Measurements from ENCODE around the gene PIM3. TPM values are rescaled to one million over a fixed set of nuclear protein-coding genes. Genes with fewer than 3 reads are reported as not detected.
"Not testable (repeated sequence)": the region's sequence is repeated elsewhere in the genome, so short reads cannot be mapped to it uniquely, and the experiment has no call there.

PIM3 gene
- total RNA-seq, 1 donor from 2014 or later, result 185 TPM

DNA sequence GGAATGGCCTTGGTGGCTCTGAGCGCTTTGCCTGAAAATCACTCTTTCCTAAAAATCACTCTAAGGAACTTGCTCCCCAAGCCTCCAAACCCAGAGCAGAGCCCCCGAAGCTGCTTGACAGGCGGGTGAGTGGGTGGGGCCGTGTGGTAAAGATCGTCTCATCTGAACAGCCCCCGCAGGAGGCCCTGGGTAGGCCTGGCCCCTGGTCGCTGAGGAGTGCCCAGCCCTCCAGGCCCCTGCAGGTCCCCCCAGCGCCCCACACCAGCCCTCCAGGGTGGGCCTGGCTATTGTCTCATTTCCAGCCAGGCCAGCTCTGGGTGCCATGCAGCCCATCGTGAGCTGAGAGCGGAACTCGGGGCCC lies 17.2 kb upstream of the PIM3 start:
- no peak for DNase-seq (ENCODE audit: low read depth, low spot score)

DNA sequence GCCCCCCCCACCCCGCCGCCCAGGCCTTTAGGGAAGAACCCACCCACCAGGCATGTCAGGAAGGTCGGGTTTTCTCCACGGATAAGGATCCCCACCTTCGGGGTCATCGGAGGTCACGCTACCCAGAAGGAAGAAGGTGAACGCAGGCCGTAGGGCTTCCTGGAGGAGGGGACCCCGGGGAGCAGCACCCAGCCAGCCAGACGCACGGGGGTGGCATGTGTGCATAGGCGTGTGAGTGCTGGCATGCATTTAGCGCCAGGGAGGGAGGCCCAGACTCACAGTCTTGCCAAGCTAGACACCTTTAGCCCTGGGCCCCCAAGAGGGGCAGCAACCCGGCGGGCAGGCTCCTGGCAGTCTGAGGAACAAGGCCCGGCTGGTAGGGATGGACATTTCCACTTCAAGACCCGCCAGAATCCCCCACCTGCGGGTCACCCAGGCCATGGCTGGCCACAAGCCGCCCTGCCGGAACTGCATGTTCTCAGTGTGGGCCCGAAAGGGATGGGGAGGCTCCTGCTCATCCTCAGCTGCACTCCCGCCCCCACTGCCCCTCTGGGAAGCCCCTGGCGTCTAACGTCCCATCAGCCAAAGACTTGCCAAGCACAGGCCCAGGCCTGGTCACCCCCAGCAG lies 16.7 kb upstream of the PIM3 start:
- DNase-seq (ENCODE audit: low read depth, low spot score), result no peak

DNA sequence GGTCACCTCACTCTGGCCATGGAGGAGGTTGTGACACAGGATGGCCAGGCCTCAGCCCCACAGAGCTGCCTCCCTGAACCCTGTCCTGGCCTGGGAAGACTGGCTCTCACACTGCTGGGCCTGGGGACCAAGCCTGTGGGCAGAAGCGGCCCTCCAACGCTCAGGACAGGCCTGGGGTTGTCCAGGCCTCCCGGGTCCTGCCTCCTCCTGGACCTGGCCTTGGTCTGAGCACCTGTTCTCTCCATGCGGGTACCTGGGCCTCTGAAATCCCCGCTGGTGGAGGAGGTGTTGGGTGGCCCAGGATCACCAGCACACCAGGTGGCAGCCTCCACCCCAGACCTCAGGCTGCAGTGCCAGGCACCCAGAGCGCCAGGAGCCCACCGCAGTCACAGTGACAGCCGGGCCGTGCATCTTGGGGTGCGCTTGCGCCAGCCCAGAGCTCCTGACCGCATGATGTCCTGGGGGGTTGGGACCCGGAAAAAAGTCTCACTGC lies 16.1 kb upstream of the PIM3 start:
- no peak for DNase-seq (ENCODE audit: low read depth, low spot score)

DNA sequence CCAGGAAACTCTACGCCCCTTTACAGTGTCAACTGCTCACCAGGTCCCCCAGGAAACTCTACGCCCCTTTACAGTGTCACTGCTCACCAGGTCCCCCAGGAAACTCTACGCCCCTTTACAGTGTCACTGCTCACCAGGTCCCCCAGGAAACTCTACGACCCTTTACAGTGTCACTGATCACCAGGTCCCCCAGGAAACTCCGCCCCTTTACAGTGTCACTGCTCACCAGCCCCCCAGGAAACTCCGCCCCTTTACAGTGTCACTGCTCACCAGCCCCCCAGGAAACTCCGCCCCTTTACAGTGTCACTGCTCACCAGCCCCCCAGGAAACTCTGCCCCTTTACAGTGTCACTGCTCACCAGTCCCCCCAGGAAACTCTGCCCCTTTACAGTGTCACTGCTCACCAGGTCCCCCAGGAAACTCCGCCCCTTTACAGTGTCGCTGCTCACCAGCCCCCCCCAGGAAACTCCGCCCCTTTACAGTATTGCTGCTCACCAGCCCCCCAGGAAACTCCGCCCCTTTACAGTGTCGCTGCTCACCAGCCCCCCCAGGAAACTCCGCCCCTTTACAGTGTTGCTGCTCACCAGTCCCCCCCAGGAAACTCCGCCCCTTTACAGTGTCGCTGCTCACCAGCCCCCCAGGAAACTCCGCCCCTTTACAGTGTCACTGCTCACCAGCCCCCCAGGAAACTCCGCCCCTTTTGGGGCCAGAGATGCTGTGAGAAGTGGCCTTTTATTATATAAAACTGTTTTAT lies 15.4 kb upstream of the PIM3 start:
- DNase-seq (ENCODE audit: low read depth, low spot score), result not testable (repeated sequence)

DNA sequence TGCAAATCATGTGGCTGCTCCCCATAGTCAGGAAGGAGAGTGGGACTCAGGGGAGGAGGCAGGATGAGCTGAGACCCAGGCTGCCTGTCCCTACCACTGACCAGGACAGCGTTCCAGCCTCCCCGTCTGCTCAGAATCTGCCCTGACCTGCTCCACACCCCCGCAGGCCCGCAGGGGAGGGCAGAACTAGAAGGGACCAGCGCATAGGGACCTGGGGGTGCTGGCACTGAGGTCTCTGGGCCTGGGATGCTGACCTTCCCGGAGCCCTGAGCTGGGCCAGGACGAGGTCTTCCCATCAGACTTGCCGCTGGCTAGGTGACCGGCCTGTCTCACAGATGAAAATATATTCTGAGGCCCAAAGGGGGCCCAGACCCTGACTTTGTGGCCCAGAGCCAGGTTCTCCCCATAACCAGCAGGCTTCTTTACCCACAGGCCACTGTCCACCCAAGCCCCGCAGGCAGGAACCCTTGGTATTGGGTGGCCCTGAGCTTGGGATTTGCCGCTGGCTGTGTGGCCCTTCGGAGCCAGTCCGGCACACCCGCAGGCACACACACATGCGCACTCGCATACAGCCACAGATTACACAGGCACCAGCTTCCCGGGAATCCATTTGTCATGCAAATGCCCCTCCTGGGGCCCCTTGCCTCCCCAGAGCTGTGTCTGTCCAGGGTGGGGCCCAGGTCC lies 13.8 kb upstream of the PIM3 start:
- no peak for DNase-seq (ENCODE audit: low read depth, low spot score)

DNA sequence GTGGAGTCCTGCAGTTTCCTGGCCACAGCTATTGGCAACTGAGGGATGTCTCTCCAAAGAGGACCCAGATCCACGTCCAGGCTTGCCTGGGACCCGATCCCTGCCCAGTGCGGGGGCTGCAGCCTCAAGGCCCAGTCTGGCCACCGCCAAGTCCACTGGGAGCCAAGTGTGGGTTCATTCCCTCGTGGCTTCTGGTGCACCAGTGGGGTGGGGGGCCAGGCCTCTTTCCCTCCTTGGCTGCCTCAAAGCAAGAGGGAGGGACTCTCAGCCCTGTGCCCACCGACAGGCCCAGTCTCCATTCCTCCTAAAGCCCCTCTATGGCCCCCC lies 13.3 kb upstream of the PIM3 start:
- DNase-seq (ENCODE audit: low read depth, low spot score), result no peak

DNA sequence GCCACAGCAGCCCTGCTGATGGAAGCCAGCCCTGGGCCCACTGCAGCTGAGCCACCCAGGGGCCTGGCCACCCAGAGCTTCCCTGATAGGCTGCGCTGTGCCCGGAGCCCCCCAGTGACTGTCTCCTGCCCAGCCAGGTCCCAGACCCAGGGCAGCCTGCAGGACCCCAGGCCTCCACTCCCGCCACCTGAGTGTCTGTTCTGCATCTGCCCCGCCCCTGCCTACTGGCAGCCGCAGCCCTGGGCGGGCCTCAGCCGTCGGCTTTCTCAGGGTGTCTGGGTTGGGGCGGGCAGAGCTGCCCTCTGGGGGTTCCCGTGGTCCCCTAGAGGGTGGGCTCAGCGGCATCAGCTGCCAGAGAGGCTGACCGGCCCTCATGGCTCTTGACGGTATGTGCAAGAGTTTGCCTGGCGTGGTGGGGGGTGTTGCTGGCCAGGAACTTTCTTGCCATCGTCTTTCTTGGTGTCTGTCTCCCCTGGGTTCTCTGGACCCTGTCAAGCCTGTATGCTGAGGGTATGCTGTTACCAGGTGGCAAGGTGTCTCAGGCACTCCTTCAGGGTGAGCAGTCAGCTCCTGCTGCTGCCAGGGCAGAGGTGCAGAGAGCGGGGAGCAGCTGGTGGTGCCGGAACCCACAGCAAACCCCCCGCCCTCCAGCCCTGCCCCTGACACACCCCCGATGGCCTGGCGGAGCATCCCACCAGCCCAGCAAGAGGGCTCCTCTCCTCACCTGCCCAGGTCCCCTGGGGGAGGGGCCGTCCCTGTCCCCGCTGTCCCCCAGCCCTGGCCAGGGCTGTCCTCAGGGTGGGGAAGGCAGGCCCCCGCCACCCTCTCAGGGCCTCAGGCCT lies 12.2 kb upstream of the PIM3 start:
- DNase-seq (ENCODE audit: low read depth, low spot score), result no peak

DNA sequence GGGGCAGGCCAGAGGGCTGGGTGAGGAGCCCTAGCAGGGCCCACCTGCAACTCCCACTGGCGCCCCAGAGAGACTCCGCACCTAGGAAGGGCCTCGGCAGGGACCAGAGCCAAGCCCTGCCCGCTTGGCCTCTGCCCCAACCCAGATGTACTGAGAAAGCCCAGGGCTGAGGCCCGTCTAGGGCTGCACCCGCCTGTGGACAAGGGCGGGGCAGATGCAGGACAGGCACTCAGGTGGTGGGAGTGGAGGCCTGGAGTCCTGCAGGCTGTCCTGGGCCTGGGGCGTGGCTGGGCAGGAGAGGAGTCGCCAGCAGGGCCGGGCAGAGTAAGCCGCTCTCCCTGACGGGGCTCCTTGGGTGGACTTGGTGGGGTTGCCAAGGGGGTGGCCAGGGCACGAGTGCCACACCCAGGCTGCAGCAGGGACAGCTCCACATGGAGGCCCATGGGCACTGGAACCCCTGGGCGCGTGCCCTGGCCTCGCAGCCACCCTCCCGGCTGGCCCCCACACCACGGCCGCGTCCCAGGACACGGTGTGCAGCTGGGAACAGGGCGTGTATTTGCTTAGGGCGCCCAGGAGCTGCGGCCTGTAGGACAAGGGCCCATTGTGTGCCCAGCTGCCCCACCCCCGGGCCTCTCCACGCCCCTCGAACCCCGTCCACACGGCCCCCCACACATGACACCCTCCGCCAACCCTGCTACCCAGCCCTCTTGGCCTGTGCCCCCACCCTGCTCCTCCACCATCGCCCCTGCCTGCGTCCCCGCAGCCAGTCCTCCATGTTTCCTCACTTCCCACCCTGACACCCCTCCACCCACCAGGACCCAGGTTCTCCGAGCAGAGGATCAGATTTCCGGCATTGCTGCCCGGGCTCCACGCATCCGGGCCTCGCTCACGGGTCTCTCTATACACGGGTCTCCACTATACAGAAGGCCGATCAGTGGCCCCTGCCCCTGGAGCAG lies 11.3 kb upstream of the PIM3 start:
- no peak for DNase-seq (ENCODE audit: low read depth, low spot score)

DNA sequence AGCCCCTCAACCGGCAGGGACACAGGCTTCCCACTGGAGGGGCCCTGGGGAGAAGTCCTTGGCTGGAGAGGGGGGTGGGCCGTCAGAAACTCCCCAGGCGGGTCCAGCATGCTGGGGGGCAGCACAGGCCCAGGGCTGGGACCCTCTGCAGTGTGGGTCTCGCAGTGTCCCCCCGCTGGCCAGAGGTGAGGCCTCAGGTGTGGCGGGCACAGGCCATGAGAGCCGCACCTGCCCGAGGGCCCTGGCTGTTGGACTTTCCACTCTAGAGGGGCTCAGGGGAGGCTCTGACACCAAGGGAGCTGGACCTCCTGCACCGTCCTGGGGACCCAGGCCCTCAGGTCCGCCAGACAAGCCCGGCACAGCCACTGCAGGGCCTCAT lies 10.7 kb upstream of the PIM3 start:
- no peak for DNase-seq (ENCODE audit: low read depth, low spot score)

DNA sequence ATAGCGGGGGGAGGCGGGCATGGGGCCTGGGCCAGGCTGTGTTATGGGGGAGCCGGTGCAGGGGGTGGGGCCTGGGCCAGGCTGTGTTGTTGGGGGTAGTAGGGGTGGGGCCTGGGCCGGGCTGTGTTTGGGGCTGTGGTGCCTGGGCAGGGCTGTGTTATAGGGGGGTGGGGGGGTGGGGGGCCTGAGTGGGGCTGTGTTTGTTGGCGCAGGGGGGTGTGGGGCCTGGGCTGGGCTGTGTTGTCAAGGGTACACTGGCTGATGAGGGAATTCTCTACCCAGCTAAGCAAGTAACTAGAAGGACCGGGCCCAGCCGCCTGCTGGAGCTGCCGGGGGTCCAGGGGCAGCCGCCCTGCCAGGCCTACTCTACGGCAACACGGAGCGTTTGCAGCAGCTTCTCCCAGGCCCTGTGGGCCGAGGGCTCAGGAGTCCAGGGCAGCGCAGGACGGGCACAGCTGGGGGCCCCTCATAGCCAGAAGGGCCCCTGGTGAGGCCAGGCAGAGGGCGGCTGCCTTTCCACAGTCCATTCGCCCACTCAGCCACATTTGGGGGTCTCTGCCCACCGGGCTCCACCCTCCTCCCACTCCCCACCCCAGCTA lies 10.1 kb upstream of the PIM3 start:
- DNase-seq (ENCODE audit: low read depth, low spot score), result no peak

DNA sequence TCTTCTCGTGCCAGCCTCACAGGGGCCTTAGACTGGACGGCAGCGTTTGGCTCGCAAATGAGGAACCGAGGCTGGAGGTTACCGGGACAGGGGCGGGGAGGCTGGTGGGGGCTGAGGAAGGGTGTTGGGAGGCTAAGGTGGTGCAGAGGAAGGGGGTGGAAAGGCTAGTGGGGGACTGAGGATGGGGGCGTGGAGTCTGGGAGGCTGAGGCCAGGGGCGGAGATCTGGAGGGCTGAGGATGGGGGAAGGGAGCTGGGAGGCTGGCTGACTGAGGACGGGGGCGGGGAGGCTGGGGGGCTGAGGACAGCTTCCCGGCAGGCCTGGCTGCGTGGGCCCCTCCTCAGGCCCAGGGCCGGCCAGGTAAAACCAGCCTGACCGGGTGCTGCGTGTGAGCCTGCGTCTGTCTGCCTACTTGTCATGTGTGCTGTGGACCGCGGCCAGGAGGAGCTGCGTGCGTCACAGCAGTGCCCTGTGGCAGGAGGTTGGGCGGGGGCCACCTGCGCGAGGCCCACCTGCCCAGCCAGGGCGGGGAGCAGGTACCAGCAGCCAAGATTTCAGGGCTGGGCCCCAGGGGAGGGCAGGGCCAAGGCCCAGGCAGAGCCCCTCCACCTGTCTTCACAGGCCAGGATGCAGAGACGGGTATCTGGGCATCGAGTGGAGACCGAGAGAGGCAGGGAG lies 9.4 kb upstream of the PIM3 start:
- no peak for DNase-seq (ENCODE audit: low read depth, low spot score)

DNA sequence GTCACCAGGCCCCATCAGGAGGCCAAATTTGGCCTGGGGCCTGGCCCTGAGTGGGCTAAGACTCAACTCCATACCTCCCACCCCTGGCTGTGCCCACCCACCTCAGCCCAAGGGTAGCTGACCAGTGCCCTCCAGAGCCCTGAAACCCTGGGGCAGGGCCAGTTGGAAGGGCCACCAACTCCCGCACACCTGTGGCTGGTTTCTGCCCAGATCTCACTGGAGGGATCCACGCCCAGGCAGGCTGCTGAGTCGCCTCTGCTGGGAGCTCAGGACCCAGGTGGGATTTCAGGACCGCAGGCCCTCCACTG lies 8.9 kb upstream of the PIM3 start:
- DNase-seq (ENCODE audit: low read depth, low spot score), result no peak

DNA sequence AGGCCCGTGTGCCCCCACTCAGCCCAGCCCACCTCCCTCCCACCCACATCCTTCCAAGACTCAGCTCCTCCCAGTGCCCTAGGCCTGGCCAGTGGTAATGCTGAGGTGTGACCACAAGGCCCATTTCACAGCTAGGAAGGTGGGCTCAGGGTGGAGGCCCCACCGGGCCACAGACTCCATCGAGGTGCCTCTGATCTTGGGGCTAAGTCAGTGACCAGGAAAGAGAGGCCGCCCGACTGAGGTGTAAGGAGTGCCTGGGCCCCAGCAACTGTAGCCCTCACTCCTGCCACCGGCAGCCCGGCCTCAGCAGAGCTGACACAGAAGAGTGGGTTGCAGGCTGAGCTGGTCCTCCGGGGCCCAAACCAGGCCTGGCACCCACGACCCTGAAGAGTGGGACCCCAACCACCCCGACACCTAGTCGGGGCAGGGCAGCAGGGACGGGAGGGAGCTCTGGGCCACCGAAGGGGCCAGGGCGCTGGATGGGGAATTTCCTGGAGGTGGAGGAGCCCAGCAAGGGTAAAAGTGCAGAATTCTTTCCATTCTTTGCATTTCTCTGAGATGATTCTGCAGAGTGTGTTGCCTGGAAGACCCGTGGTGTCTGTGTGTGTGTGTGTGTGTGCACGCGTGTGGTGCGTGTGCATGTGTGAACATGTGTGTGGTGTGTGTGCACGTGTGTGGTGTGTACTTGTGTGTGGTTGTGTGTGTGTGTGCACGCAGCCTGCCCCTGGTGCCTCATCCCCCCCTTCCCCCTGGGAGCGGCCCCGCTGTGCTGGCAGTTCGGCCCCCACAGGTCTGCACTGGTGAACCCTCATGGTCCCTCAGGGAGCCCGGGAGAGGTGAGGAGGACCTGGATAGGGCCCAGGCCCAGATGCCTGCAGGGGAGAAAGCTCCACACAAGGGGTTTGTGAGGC lies 8.3 kb upstream of the PIM3 start:
- no peak for DNase-seq (ENCODE audit: low read depth, low spot score)

DNA sequence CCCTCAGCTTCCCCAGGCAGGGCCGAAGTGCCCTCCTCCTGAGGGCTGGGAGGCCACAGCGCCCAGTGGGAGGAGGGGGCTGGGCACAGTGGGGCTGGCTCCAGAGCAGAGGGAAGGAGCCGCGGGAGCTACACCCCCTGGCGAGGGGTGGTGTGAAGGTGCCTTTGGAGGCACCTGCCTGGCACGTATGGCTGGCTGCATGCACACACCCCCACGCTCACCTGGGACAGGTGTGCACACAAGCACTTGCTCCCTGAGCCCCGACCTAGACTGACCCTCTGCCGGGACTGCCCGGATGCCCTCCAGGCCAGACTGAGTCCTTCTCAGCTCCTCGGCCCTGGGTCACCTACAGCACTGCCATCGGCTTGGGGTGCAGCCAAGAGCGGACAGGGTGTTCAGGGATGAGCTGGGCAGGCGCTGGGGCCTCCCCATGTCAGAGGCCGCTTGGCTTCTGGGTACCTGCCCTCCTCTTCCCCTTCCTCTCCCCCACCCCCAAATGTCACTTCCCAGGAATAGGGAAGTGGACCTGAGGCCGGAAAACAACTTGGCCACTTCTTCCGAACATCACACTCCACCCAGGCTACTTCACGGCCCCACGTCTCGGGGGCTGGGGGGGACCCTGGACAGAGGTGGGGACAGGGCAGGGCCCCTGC lies 7.4 kb upstream of the PIM3 start:
- DNase-seq (ENCODE audit: low read depth, low spot score), result no peak

DNA sequence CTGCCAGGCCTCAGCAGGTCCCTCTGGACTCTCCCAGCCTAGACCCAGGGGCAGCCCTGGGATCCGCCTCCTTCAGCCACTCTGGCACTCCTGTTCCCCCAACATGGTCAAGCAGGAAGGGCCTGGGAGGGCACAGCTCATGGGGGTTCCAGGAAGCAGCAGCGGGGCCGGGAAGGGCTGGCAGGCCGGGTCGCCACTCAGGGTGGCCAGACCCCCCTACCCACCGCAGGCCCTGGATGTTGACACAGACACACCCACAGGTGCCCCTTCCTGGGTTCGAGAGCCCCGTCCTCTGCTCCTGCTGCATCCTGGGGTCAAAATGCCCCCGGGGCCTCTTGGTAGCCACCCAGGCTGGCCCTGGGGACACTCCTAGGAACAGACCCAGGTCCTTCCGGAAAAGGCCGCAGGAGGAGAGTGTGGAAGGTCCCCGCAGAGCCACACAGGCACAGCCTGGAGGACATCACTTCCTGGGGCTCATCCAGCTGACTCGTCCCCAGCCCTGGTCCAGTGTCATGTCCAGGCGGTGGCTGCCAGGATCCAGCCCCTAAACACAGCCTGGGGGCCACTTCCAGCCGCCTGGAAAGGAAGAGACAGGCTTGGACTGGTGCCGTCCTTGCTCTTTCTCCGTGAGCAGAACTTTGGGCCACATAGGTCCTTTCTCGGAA lies 6.8 kb upstream of the PIM3 start:
- no peak for DNase-seq (ENCODE audit: low read depth, low spot score)

DNA sequence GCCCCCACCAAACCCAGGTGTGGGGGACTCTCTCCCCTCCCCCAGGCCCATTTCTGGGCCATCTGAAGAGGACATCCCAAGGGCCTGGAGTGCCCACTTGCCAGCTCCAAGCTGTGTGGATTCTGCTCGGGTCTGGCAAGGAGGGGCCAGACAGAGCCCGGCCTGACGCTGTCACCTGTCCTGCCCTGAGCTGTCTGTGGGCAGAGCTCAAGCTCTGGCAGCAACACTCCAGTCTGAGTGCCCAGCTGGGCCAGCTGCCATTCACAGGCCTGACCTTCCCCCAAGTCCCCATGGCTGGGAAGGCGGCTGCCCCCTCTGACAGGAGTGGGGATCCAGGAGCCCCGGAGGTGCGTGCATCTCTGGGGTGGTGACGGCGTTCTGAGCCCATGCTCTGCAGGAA lies 6.2 kb upstream of the PIM3 start:
- DNase-seq (ENCODE audit: low read depth, low spot score), result no peak

DNA sequence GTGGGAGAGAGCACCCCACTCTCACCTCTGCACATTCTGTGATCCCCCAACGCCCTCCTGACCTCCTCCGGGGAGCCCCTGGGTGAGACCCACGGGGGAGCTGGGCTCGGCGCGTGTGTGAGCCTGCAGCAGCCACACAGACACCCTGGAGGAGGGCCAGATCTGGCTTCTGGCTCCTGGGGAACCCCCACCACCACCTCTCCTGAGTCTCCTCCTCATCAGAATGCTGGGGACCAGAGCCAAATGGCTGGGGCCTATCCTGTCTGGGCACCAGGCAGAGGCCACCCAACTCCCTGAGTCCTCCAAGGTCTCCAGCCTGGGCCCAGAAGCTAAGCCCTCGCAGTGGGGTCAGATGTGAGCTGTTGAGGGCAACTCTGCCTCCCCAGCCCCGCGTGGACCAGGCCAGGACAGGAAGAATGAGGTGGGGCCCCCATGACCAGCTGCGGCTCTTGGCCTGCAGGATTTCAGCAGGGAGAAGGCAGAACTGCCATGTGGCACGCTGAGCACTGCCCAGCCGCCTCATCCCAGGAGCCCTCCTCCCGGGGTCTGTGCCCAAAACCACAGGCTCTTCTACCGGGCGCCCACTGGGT lies 5.5 kb upstream of the PIM3 start:
- DNase-seq (ENCODE audit: low read depth, low spot score), result no peak
